ENCODE results near the gene CENPW. TPM values are rescaled to one million over a fixed set of nuclear protein-coding genes. Genes with fewer than 3 reads are reported as not detected.

The CENPW gene
- 0.64 and 0.94 TPM in 2 replicates for total RNA-seq

GRCh38 chr6:126339796-126340609, at the start of gene CENPW:
Gene CENPW (plus strand): TSS chr6:126340115. CDS start chr6:126340274, 159 bp downstream.

